Uterus (tissue), 4 donors: ENCODE measurements around the gene GRIK3. TPM values are rescaled to one million over a fixed set of nuclear protein-coding genes. Genes with fewer than 3 reads are reported as not detected.

Source experiments
- DNase-seq, 2 donors: peaks; one replicate each; pipeline ENCODE4 v3.0.0-alpha.2; 2019 to 2020
- H3K27ac ChIP-seq, 2 donors: fragments of 200-600 bp; sonication (generic); 1 replicate in 1 of 2; 2 replicates in 1 of 2; pipeline ENCODE4 v1.5.1; 2016 to 2018
- H3K27me3 ChIP-seq, 2 donors: fragments of 200-600 bp; sonication (generic); one replicate each; pipeline ENCODE4 v1.5.1; 2018 to 2019; ENCODE audit warnings: control low read depth in 1 of 2
- H3K36me3 ChIP-seq, 2 donors: fragments of 200-600 bp; sonication (generic); one replicate each; pipeline ENCODE4 v1.5.1; 2019; ENCODE audit warnings: control low read depth in 1 of 2
- H3K4me1 ChIP-seq, 2 donors: fragments of 200-600 bp; sonication (generic); one replicate each; pipeline ENCODE4 v1.5.1; 2018 to 2019; ENCODE audit warnings: control low read depth in 1 of 2
- H3K4me3 ChIP-seq, 2 donors: fragments of 200-600 bp; sonication (generic); 1 replicate in 1 of 2; 2 replicates in 1 of 2; pipeline ENCODE4 v1.5.1; 2018 to 2019; ENCODE audit warnings: mild to moderate bottlenecking in 1 of 2
- H3K9me3 ChIP-seq, 2 donors: fragments of 200-600 bp; sonication (generic); one replicate each; pipeline ENCODE4 v1.5.1; 2019; ENCODE audit warnings: control low read depth in 1 of 2
- CTCF ChIP-seq, 4 experiments: fragments of 200-600 bp in 2 of 4; fragments of 450-650 bp in 2 of 4; sonication (generic) in 2 of 4; IDR thresholded peaks; one replicate each; pipeline ENCODE4 v1.5.1; 2016 to 2019; ENCODE audit warnings: antibody characterized with exemption in 4 of 4, mild to moderate bottlenecking in 2 of 4, moderate library complexity in 1 of 4
- POLR2A ChIP-seq, 2 donors: fragments of 450-650 bp; IDR thresholded peaks; one replicate each; pipeline ENCODE4 v1.6.1; 2016; ENCODE audit warnings: antibody characterized with exemption in 2 of 2, mild to moderate bottlenecking in 1 of 2, moderate library complexity in 1 of 2
- intact Hi-C: fragments of 100-400 bp; cut with DNase I; formaldehyde crosslinking; loops from one replicate; pipeline ENCODE4 v1.15.1; 2023; ENCODE audit warnings: low total_unique reads
- total RNA-seq, 4 donors: library from RNA; depleted of rRNA in 3 of 4; stranded (reverse); fragments of >200 nt in 3 of 4; gene quantifications; one replicate each; pipeline versions ENCODE4 v1.1.0 to v1.2.4, GENCODE V29; 2014 to 2023
- donor health status: DM: yes; HTN: yes; CAD: no.

The GRIK3 gene
- total RNA-seq, 4 donors from 2014 or later = 0.52 to 1.6 TPM; not detected in 2

DNA sequence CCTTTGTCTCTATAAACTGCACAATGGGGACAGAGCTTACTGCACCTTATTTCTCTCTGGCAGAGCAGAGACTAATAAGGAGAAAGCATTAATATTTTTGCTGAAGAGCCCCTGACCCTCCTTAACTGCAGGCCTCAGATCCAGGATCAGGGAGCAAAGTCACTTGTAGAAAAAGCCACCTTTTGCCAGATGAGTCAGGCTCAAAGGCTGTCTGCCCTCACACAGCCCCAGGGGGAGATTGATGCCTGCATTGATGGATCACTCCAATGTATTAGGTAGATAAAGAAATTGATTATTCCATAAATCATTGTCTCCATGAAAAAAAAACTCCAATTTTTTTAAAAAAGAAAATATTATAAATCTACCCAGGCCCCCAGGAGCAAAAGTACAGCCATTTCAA, 15.8 kb downstream of the GRIK3 start:
- Histone ChIP-seq H3K27ac (no peak overlapping the region), H3K4me1 (no peaks in the 10 kb centered on the region), H3K36me3 (no peaks in the 10 kb centered on the region), H3K4me3 (no peak overlapping the region), H3K27me3 (no peaks in the 10 kb centered on the region), H3K9me3 (no peaks in the 10 kb centered on the region)
- DNase-seq = no peak
- intact Hi-C loops = no loop called here
- TF ChIP-seq POLR2A (IDR thresholded peaks at IDR 0.05) (no peak), CTCF (IDR thresholded peaks at IDR 0.05) (no peak)

- Histone ChIP-seq H3K27ac (no peak overlapping the region), H3K36me3 (no peaks in the 10 kb centered on the region), H3K4me3 (no peak overlapping the region), H3K9me3 (no peaks in the 10 kb centered on the region), H3K4me1 (no peaks in the 10 kb centered on the region), H3K27me3 (no peaks in the 10 kb centered on the region)
- DNase-seq = no peak
- intact Hi-C loops = no loop called here
- TF ChIP-seq POLR2A (IDR thresholded peaks at IDR 0.05) (no peak), CTCF (IDR thresholded peaks at IDR 0.05) (no peak)
Measured at GRCh38 chr1:37017720-37018119, 16.6 kb downstream of the GRIK3 start.

DNA sequence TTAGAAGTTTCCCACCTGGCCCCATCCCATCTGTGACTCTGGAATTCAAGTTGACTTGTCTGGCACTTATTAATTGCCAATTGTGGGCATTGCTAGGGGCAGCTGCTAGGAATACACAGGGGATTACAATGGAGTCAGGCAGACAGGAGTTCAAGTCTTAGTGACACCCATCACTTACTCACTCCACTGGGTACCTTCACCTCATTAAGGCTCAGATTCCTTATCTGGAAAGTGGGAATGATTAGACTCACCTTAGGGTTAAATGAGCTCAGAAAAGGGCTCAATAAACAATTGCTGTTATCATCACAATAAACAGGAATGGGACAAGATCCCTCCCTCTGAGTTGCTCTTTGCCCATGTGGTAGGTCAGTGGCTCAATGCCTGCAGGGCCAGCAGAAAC, 18.2 kb downstream of the GRIK3 start:
- H3K4me3 ChIP-seq = no peak overlapping the region
- H3K9me3 ChIP-seq = no peaks in the 10 kb centered on the region
- DNase-seq = no peak
- H3K27ac ChIP-seq = no peak overlapping the region
- H3K4me1 ChIP-seq = no peaks in the 10 kb centered on the region
- no peaks in the 10 kb centered on the region for H3K27me3 ChIP-seq
- TF ChIP-seq POLR2A (IDR thresholded peaks at IDR 0.05) = no peak
- TF ChIP-seq CTCF (IDR thresholded peaks at IDR 0.05) = no peak
- intact Hi-C loops = no loop called here
- H3K36me3 ChIP-seq = no peaks in the 10 kb centered on the region

- Histone ChIP-seq H3K4me1 (no peaks in the 10 kb centered on the region), H3K27me3 (no peaks in the 10 kb centered on the region), H3K4me3 (no peak overlapping the region), H3K27ac (no peak overlapping the region), H3K36me3 (no peaks in the 10 kb centered on the region), H3K9me3 (no peaks in the 10 kb centered on the region)
- DNase-seq = no peak
- TF ChIP-seq POLR2A (IDR thresholded peaks at IDR 0.05) (no peak), CTCF (IDR thresholded peaks at IDR 0.05) (no peak)
- intact Hi-C loops = no loop called here
Measured at GRCh38 chr1:37015713-37016112, 18.6 kb downstream of the GRIK3 start.

DNA sequence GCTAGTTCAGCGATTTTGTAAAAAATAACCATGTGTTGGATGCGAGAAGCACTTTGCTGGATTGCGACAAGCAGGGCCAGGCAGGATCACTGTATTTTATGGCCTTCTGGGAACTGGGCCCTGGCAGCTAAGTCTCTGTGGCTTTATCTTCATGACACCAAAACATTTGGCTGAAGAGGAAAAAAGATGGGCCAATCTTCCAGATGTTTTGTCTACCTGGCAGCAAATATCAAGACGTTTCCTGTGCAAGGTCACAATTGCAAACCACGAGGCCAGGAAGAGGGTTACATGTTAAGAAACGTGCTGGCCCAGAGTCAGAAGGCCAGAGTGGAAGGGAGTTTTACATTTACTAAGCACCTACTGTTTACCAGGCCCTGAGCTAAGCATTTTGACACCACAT, 22.1 kb downstream of the GRIK3 start:
- H3K36me3 ChIP-seq = no peaks in the 10 kb centered on the region
- H3K4me3 ChIP-seq = no peak overlapping the region
- no peak for TF ChIP-seq CTCF (IDR thresholded peaks at IDR 0.05)
- no peak for TF ChIP-seq POLR2A (IDR thresholded peaks at IDR 0.05)
- H3K27ac ChIP-seq = no peak overlapping the region
- DNase-seq = no peak
- H3K27me3 ChIP-seq = no peaks in the 10 kb centered on the region
- intact Hi-C loops = no loop called here
- H3K9me3 ChIP-seq = no peaks in the 10 kb centered on the region
- H3K4me1 ChIP-seq = no peaks in the 10 kb centered on the region
